PC-3 (cell line): ENCODE data around the gene RHBDD1. TPM values are rescaled to one million over a fixed set of nuclear protein-coding genes. Genes with fewer than 3 reads are reported as not detected.

ENCODE experiments used
- ATAC-seq: fragments of 200-7000 bp; cut with Tn5 transposase; 2 replicates; pipeline ENCODE4 v1.9.1; 2020; ENCODE audit warnings: mild to moderate bottlenecking, moderate library complexity
- BruUV-seq: library from RNA; stranded (reverse); fragments of 400-500 nt; replicated peaks from 2 replicates; lab custom pipeline; 2021; lab: Mats Ljungman, UMichigan
- CTCF ChIA-PET: fragments of 300-600 bp; sonication (Branson Sonifier 250); formaldehyde crosslinking; loops from one replicate; lab custom pipeline; 2022; ENCODE audit warnings: antibody characterized with exemption; lab: Charles Lee
- POLR2A ChIA-PET: fragments of 300-600 bp; sonication (Branson Sonifier 250); formaldehyde crosslinking; loops from one replicate; lab custom pipeline; 2022; ENCODE audit warnings: antibody characterized with exemption; ENCODE audit not compliant: unreplicated experiment; lab: Charles Lee
- DNase-seq: peaks from one replicate; pipeline ENCODE4 v3.0.0-alpha.2; 2015
- H2AFZ ChIP-seq: fragments of 300-600 bp; sonication (generic); 2 replicates; pipeline ENCODE4 v1.6.0; 2016; ENCODE audit warnings: antibody characterized with exemption, low read length
- H3F3A ChIP-seq: fragments of 300-600 bp; sonication (generic); one replicate; pipeline ENCODE4 v1.6.0; 2017; ENCODE audit warnings: antibody characterized with exemption, low read length, control low read depth, mild to moderate bottlenecking; ENCODE audit not compliant: unreplicated experiment
- H3K27ac ChIP-seq: fragments of 300-600 bp; sonication (generic); 2 replicates; pipeline ENCODE4 v1.5.1; 2016; ENCODE audit warnings: mild to moderate bottlenecking, low read length
- H3K27me3 ChIP-seq: fragments of 300-600 bp; sonication (generic); 2 replicates; pipeline ENCODE4 v1.6.1; 2016; ENCODE audit warnings: low read length, mixed read lengths
- H3K36me3 ChIP-seq: fragments of 300-600 bp; sonication (generic); 2 replicates; pipeline ENCODE4 v1.6.1; 2016; ENCODE audit warnings: low read depth, mixed run types, low read length, mixed read lengths
- H3K4me1 ChIP-seq: fragments of 300-600 bp; sonication (generic); 2 replicates; pipeline ENCODE4 v1.5.1; 2016; ENCODE audit warnings: low read length; ENCODE audit not compliant: insufficient read depth
- H3K4me2 ChIP-seq: fragments of 300-600 bp; sonication (generic); 2 replicates; pipeline ENCODE4 v1.6.0; 2016; ENCODE audit warnings: low read length
- H3K4me3 ChIP-seq: fragments of 300-600 bp; sonication (generic); 2 replicates; pipeline ENCODE4 v1.5.1; 2016; ENCODE audit warnings: mild to moderate bottlenecking, low read length, mixed read lengths
- H3K79me2 ChIP-seq: fragments of 300-600 bp; sonication (generic); 2 replicates; pipeline ENCODE4 v1.6.1; 2017; ENCODE audit warnings: low read length, mixed read lengths
- H3K9ac ChIP-seq: fragments of 300-600 bp; sonication (generic); 2 replicates; pipeline ENCODE4 v1.6.0; 2016; ENCODE audit warnings: mild to moderate bottlenecking, low read length
- H3K9me2 ChIP-seq: fragments of 300-600 bp; sonication (generic); replicated peaks from 2 replicates; pipeline ENCODE4 v1.6.1; 2016; ENCODE audit warnings: mixed run types, low read length, mixed read lengths
- H3K9me3 ChIP-seq: fragments of 300-600 bp; sonication (generic); 2 replicates; pipeline ENCODE4 v1.6.1; 2016; ENCODE audit warnings: low read length, mixed read lengths
- H4K20me1 ChIP-seq: fragments of 300-600 bp; sonication (generic); 2 replicates; pipeline ENCODE4 v1.6.1; 2016; ENCODE audit warnings: low read length, mixed read lengths
- CTCF ChIP-seq: fragments of 300-600 bp; sonication (generic); conservative IDR thresholded peaks from 2 replicates; pipeline ENCODE4 v1.5.1; 2017; ENCODE audit warnings: antibody characterized with exemption, low read depth, mild to moderate bottlenecking, low read length
- EZH2 ChIP-seq: fragments of 300-600 bp; sonication (generic); IDR thresholded peaks from one replicate; pipeline ENCODE4 v1.6.1; 2017; ENCODE audit warnings: antibody characterized with exemption, mild to moderate bottlenecking, low read length; ENCODE audit not compliant: unreplicated experiment
- EZH2phosphoT487 ChIP-seq: fragments of 300-600 bp; sonication (generic); IDR thresholded peaks from 2 replicates; pipeline ENCODE4 v1.6.1; 2018; ENCODE audit warnings: mild to moderate bottlenecking, antibody characterized with exemption, low read length, borderline replicate concordance
- intact Hi-C: fragments of 100-400 bp; cut with micrococcal nuclease; formaldehyde crosslinking; loops from 2 replicates; pipeline ENCODE4 v1.9.0; 2023
- total RNA-seq: library from RNA; depleted of rRNA; stranded (reverse); fragments of >200 nt; gene quantifications from 2 replicates; pipeline ENCODE4 v1.2.3, GENCODE V29; 2014

Gene RHBDD1
- total RNA-seq, 1 experiment from 2014 or later, result 9.1 TPM

GRCh38 chr2:226794196-226794661 is 41.6 kb upstream of the RHBDD1 start:
- H3F3A ChIP-seq, result no peaks in the 10 kb centered on the region
- TSS peak; percentile 2 for BruUV-seq
- peaks cover 18% of the 10 kb centered on the region for H4K20me1 ChIP-seq
- peaks cover 55% of the 10 kb centered on the region for H3K36me3 ChIP-seq
- ATAC-seq (no peak), DNase-seq (no peak)
- H3K27me3 ChIP-seq, result no peaks in the 10 kb centered on the region
- H3K9me2 ChIP-seq, result no peaks in the 10 kb centered on the region
- peaks cover 39% of the 10 kb centered on the region for H3K4me1 ChIP-seq
- TF ChIP-seq CTCF, result no peak
- TF ChIP-seq EZH2phosphoT487, result no peak
- TF ChIP-seq EZH2, result no peak
- POLR2A ChIA-PET, result no interaction called here
- H3K79me2 ChIP-seq, result peaks cover 98% of the 10 kb centered on the region
- H3K27ac ChIP-seq, result peak overlapping the region; percentile 88
- no peak overlapping the region for H2AFZ ChIP-seq
- H3K9ac ChIP-seq, result peak overlapping the region; percentile 96
- peak overlapping the region; percentile 88 for H3K4me3 ChIP-seq
- CTCF ChIA-PET, result interaction anchor here (1.0 to 1.1 kb wide), 2 partner anchors 905 to 1129 kb away, joined by 3 to 5 read pairs; no protein-coding TSS in a partner anchor
- no peaks in the 10 kb centered on the region for H3K9me3 ChIP-seq
- H3K4me2 ChIP-seq, result peak overlapping the region; percentile 97
- intact Hi-C loops, result loop anchor here (1.0 to 10.0 kb wide), 5 partner anchors 52 to 999 kb away; no protein-coding TSS in a partner anchor

- no TSS peak for BruUV-seq
These were observed 41.1 kb upstream of the RHBDD1 start for GRCh38 chr2:226794751-226795171.

More at GRCh38 chr2:226794751-226795171, 41.1 kb upstream of the RHBDD1 start:
- H4K20me1 ChIP-seq, result peaks cover 18% of the 10 kb centered on the region
- peak overlapping the region; percentile 96 for H3K9ac ChIP-seq
- H3K4me1 ChIP-seq, result peaks cover 35% of the 10 kb centered on the region
- TF ChIP-seq CTCF (no peak), EZH2phosphoT487 (no peak), EZH2 (no peak)
- H3K79me2 ChIP-seq, result peaks cover 96% of the 10 kb centered on the region
- H3K9me3 ChIP-seq, result no peaks in the 10 kb centered on the region
- no peaks in the 10 kb centered on the region for H3K27me3 ChIP-seq
- ChIA-PET POLR2A (no interaction called here), CTCF (interaction anchor here (1.0 to 1.1 kb wide), 2 partner anchors 906 to 1130 kb away, joined by 3 to 5 read pairs; no protein-coding TSS in a partner anchor)
- no peaks in the 10 kb centered on the region for H3K9me2 ChIP-seq
- no peak for ATAC-seq
- H3K27ac ChIP-seq, result peak overlapping the region; percentile 88
- H2AFZ ChIP-seq, result no peak overlapping the region
- peak overlapping the region; percentile 88 for H3K4me3 ChIP-seq
- peak overlapping the region; percentile 97 for H3K4me2 ChIP-seq
- peaks cover 55% of the 10 kb centered on the region for H3K36me3 ChIP-seq
- H3F3A ChIP-seq, result no peaks in the 10 kb centered on the region
- intact Hi-C loops, result loop anchor here (1.0 to 10.0 kb wide), 6 partner anchors 52 to 1000 kb away; no protein-coding TSS in a partner anchor
- peak; percentile 55 for DNase-seq
